ENCODE data around the gene PKD2. TPM values are rescaled to one million over a fixed set of nuclear protein-coding genes. Genes with fewer than 3 reads are reported as not detected.

PKD2 gene
- total RNA-seq, 2 donors from 2014 or later, result 19.0 to 40.3 TPM

- no peak overlapping the region for H3K27ac ChIP-seq
- no peak for TF ChIP-seq CTCF (IDR thresholded peaks at IDR 0.05)
- TF ChIP-seq POLR2AphosphoS5 (IDR thresholded peaks at IDR 0.05), result no peak
- TF ChIP-seq POLR2A (IDR thresholded peaks at IDR 0.05), result no peak
- intact Hi-C loops (cut with DNase I), result loop anchor here (10.0 kb wide), 1 partner anchor 522 kb away; the partner anchor contains the start of gene PYURF
- no peaks in the 10 kb centered on the region for H3K27me3 ChIP-seq (replicated peaks; ENCODE audit: insufficient read depth)
- no peaks in the 10 kb centered on the region for H3K36me3 ChIP-seq
- no peak overlapping the region for H3K4me3 ChIP-seq
- 55% methylated on average over 4 of the region's 4 CpGs for WGBS
- no peak for DNase-seq (ENCODE audit: low spot score)
- H3K9me3 ChIP-seq, result no peaks in the 10 kb centered on the region
- no peaks in the 10 kb centered on the region for H3K4me1 ChIP-seq (replicated peaks)
Observed at GRCh38 chr4:88002786-88003185, 4.6 kb upstream of the PKD2 start.

- Histone ChIP-seq H3K4me3 (no peak overlapping the region), H3K27me3 (replicated peaks; ENCODE audit: insufficient read depth) (no peaks in the 10 kb centered on the region), H3K9me3 (no peaks in the 10 kb centered on the region), H3K27ac (no peak overlapping the region), H3K36me3 (no peaks in the 10 kb centered on the region), H3K4me1 (replicated peaks) (no peaks in the 10 kb centered on the region)
- intact Hi-C loops (cut with DNase I), result loop anchor here (10.0 kb wide), 1 partner anchor 522 kb away; the partner anchor contains the start of gene PYURF
- TF ChIP-seq CTCF (IDR thresholded peaks at IDR 0.05) (no peak), POLR2AphosphoS5 (IDR thresholded peaks at IDR 0.05) (no peak), POLR2A (IDR thresholded peaks at IDR 0.05) (no peak)
- DNase-seq (ENCODE audit: low spot score), result no peak
- 59% methylated on average over 3 of the region's 3 CpGs for WGBS
Observed at GRCh38 chr4:88003261-88003660, 4.2 kb upstream of the PKD2 start.

- no peak overlapping the region for H3K4me3 ChIP-seq
- H3K9me3 ChIP-seq, result no peaks in the 10 kb centered on the region
- intact Hi-C loops (cut with DNase I), result loop anchor here (10.0 kb wide), 1 partner anchor 520 kb away; the partner anchor contains the start of gene PYURF
- no peaks in the 10 kb centered on the region for H3K36me3 ChIP-seq
- 78% methylated on average over 2 of the region's 2 CpGs for WGBS
- H3K27me3 ChIP-seq (replicated peaks; ENCODE audit: insufficient read depth), result no peaks in the 10 kb centered on the region
- DNase-seq (ENCODE audit: low spot score), result no peak
- no peak overlapping the region for H3K27ac ChIP-seq
- TF ChIP-seq CTCF (IDR thresholded peaks at IDR 0.05) (no peak), POLR2AphosphoS5 (IDR thresholded peaks at IDR 0.05) (no peak), POLR2A (IDR thresholded peaks at IDR 0.05) (no peak)
- no peaks in the 10 kb centered on the region for H3K4me1 ChIP-seq (replicated peaks)
Observed at GRCh38 chr4:88005076-88005475, 2.4 kb upstream of the PKD2 start.

- no peak overlapping the region for H3K27ac ChIP-seq
- TF ChIP-seq CTCF (IDR thresholded peaks at IDR 0.05), result no peak
- no peak for TF ChIP-seq POLR2AphosphoS5 (IDR thresholded peaks at IDR 0.05)
- no peak for TF ChIP-seq POLR2A (IDR thresholded peaks at IDR 0.05)
- no peaks in the 10 kb centered on the region for H3K4me1 ChIP-seq (replicated peaks)
- H3K27me3 ChIP-seq (replicated peaks; ENCODE audit: insufficient read depth), result no peaks in the 10 kb centered on the region
- no peaks in the 10 kb centered on the region for H3K9me3 ChIP-seq
- no peak overlapping the region for H3K4me3 ChIP-seq
- WGBS, result 98% methylated on average over 10 of the region's 10 CpGs
- no peak for DNase-seq (ENCODE audit: low spot score)
- H3K36me3 ChIP-seq, result no peaks in the 10 kb centered on the region
- intact Hi-C loops (cut with DNase I), result loop anchor here (10.0 kb wide), 1 partner anchor 519 kb away; the partner anchor contains the start of gene PYURF
Observed at GRCh38 chr4:88005946-88006345, 1.5 kb upstream of the PKD2 start.

- 60% methylated on average over 10 of the region's 10 CpGs for WGBS
- H3K27ac ChIP-seq, result peak overlapping the region; percentile 58 to 80
- no peaks in the 10 kb centered on the region for H3K4me1 ChIP-seq (replicated peaks)
Observed at GRCh38 chr4:88006956-88007303, 505 bp upstream of the PKD2 start.

More at GRCh38 chr4:88006956-88007303, 505 bp upstream of the PKD2 start:
- no peak for TF ChIP-seq POLR2AphosphoS5 (IDR thresholded peaks at IDR 0.05)
- no peak for TF ChIP-seq POLR2A (IDR thresholded peaks at IDR 0.05)
- TF ChIP-seq CTCF (IDR thresholded peaks at IDR 0.05), result no peak
- no peaks in the 10 kb centered on the region for H3K27me3 ChIP-seq (replicated peaks; ENCODE audit: insufficient read depth)
- intact Hi-C loops (cut with DNase I), result loop anchor here (10.0 kb wide), 1 partner anchor 518 kb away; the partner anchor contains the start of gene PYURF
- DNase-seq (ENCODE audit: low spot score), result no peak
- H3K9me3 ChIP-seq, result no peaks in the 10 kb centered on the region
- H3K4me3 ChIP-seq, result peak overlapping the region; percentile 72 to 86
- no peaks in the 10 kb centered on the region for H3K36me3 ChIP-seq
